Superior temporal gyrus (tissue), 1 donor: ENCODE measurements around the gene SESN3.

Experiments
- DNase-seq: peaks from one replicate; pipeline ENCODE4 v3.0.0-alpha.2; 2016; ENCODE audit errors: extremely low spot score

Gene SESN3

DNA sequence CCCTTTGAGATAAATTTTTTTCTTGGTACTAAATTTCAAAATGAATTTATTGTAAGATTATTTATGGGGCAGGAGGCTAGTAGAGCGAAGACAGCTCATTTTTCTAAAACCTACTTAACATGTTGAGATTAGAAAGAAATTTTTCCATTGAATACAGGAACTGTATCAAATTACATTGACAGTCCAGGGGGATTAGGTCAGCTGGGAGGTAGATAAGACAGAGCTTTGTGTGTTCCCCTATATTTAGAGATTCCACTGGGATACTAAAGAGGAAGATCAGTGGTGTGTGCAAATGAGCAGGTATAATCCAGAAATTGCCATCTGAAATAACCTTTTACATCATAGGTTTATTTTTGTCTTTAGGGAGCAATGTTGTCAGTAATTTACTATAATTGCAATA lies 109.3 kb downstream of the SESN3 start:
- no peak for DNase-seq

DNA sequence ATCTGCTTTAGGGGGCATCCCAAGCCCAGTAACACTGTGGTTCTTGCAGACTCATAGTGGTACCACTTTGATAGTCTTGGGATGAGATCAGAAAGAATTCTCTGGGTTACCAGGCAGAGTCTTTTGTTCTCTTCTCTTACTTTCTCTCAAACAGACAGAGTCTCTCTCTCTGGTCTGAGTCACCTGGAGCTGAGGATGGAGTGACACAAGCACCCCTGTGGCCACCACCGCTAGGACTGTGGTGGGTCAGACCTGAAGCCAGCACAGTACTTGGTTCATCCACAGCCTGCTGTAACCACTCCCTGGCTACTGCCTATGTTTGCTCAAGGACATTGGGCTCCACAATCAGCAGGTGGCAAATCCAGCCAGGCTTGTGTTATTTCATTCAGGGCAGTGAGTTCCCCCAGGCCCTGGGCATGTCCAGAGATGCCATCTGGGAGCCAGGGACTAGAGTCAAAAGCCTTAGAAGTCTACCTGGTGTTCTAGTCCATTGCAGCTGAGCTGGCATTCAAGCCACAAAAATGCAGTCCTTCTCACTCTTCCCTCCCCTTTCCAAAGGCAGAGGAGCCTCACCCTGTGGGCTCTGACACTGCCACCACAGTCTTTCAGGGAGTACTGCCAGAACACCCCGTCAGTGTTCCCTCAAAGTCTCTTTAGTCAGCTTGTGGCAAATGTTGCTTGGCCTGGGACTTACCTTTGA lies 111.5 kb downstream of the SESN3 start:
- no peak for DNase-seq

DNA sequence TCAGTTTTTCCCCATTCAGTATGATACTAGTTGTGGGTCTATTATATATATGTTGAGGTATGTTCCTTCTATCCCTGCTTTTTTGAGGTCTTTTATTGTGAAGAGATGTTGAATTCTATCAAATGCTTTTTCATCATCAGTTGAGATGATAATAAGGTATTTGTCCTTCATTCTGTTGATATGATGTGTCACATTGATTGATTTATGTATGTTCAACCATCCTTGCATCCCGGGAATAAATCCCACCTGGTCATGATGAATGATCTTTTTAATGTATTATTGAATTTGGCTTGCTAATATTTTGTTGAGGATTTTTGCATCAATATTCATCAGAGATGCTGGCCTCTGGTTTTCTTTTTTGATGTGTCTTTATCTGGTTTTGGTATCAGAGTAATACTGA lies 115.4 kb downstream of the SESN3 start:
- no peak for DNase-seq
